HG02884 (cell line): ENCODE results near the gene DCDC2.
"Not testable (repeated sequence)": the region's sequence is repeated elsewhere in the genome, so short reads cannot be mapped to it uniquely, and the experiment has no call there.

Experiments
- ATAC-seq: cut with Tn5 transposase; IDR thresholded peaks from one replicate; pipeline ENCODE4 v1.9.1; 2021; ENCODE audit warnings: mild to moderate bottlenecking, moderate library complexity; ENCODE audit not compliant: unreplicated experiment

DCDC2 gene

GRCh38 chr6:24329022-24329421 is 28.8 kb downstream of the DCDC2 start:
- ATAC-seq = no peak

GRCh38 chr6:24327756-24328155 is 30.1 kb downstream of the DCDC2 start:
- no peak for ATAC-seq

GRCh38 chr6:24325978-24326377 is 31.9 kb downstream of the DCDC2 start:
- no peak for ATAC-seq

- ATAC-seq = no peak
Observed at GRCh38 chr6:24324617-24325016, 33.2 kb downstream of the DCDC2 start.

GRCh38 chr6:24323632-24324337 is 34.1 kb downstream of the DCDC2 start:
- no peak for ATAC-seq

- no peak for ATAC-seq
Observed at GRCh38 chr6:24322924-24323323, 34.9 kb downstream of the DCDC2 start.

- not testable (repeated sequence) for ATAC-seq
Observed at GRCh38 chr6:24322446-24322845, 35.4 kb downstream of the DCDC2 start.

GRCh38 chr6:24321538-24322162 is 36.2 kb downstream of the DCDC2 start:
- no peak for ATAC-seq

GRCh38 chr6:24313251-24314141 is 44.4 kb downstream of the DCDC2 start:
- no peak for ATAC-seq

GRCh38 chr6:24311775-24312174 is 46.1 kb downstream of the DCDC2 start:
- ATAC-seq = not testable (repeated sequence)

GRCh38 chr6:24307881-24308280 is 50.0 kb downstream of the DCDC2 start:
- no peak for ATAC-seq

GRCh38 chr6:24306936-24307335 is 50.9 kb downstream of the DCDC2 start:
- ATAC-seq = no peak

- ATAC-seq = no peak
Observed at GRCh38 chr6:24306038-24306437, 51.8 kb downstream of the DCDC2 start.

GRCh38 chr6:24296944-24297343 is 60.9 kb downstream of the DCDC2 start:
- ATAC-seq = no peak

GRCh38 chr6:24293852-24294251 is 64.0 kb downstream of the DCDC2 start:
- not testable (repeated sequence) for ATAC-seq

- no peak for ATAC-seq
Observed at GRCh38 chr6:24287239-24287638, 70.6 kb downstream of the DCDC2 start.

GRCh38 chr6:24284006-24284405 is 73.9 kb downstream of the DCDC2 start:
- no peak for ATAC-seq

- peak; percentile 78 for ATAC-seq
Observed at GRCh38 chr6:24283043-24283985, 74.5 kb downstream of the DCDC2 start.

GRCh38 chr6:24274441-24275083 is 83.3 kb downstream of the DCDC2 start:
- no peak for ATAC-seq
